GM21381 (cell line): ENCODE data around the gene NOB1.
"Not testable (repeated sequence)": the region's sequence is repeated elsewhere in the genome, so short reads cannot be mapped to it uniquely, and the experiment has no call there.

Experiments used
- ATAC-seq: cut with Tn5 transposase; IDR thresholded peaks from one replicate; pipeline ENCODE4 v1.9.1; 2021; ENCODE audit warnings: mild to moderate bottlenecking, moderate library complexity; ENCODE audit not compliant: unreplicated experiment

The NOB1 gene

GRCh38 chr16:69754469-69755310, at the start of gene NOB1:
TSS of gene NOB1 (minus strand) at chr16:69754926. CDS start at chr16:69754910, 16 bp downstream.
- ATAC-seq: peak; percentile 86

- no peak for ATAC-seq
These were observed 49.6 kb upstream of the NOB1 start for GRCh38 chr16:69804297-69804696.

DNA sequence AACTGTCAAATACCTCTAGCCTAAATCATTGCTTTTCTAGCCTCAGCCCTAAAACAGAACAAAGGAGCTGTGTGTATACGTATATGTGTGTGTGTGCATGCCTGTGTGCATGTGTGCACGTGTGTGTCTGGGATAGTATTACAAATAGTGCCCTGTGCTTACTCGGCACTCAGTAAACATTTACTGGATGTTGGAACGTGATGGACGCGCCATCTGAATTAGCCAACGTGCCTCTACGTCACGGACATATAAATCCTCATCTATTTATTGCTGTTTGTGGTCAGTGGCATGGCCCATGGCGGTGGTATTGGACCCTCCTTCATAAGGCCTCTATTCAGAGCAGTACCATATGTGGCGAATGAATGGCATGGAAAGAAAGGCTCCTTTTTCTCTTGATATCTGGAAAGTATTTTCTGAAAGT, 44.9 kb upstream of the NOB1 start:
- ATAC-seq: no peak

DNA sequence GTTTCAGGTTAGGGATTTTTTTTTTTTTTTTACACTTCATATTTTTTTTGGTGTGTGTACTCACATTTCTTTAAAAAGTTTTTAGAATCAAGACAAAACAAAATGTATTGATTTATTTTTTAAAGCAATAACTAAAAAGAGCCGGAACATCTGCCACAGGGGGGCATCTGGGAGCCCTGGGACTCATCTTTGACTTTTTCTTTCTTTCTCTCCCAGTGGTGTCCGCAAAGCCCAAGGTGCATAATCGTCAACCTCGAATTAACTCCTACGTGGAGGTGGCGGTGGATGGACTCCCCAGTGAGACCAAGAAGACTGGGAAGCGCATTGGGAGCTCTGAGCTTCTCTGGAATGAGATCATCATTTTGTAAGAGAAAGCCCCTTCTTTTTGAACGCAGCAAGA, 43.7 kb upstream of the NOB1 start:
- ATAC-seq: no peak

DNA sequence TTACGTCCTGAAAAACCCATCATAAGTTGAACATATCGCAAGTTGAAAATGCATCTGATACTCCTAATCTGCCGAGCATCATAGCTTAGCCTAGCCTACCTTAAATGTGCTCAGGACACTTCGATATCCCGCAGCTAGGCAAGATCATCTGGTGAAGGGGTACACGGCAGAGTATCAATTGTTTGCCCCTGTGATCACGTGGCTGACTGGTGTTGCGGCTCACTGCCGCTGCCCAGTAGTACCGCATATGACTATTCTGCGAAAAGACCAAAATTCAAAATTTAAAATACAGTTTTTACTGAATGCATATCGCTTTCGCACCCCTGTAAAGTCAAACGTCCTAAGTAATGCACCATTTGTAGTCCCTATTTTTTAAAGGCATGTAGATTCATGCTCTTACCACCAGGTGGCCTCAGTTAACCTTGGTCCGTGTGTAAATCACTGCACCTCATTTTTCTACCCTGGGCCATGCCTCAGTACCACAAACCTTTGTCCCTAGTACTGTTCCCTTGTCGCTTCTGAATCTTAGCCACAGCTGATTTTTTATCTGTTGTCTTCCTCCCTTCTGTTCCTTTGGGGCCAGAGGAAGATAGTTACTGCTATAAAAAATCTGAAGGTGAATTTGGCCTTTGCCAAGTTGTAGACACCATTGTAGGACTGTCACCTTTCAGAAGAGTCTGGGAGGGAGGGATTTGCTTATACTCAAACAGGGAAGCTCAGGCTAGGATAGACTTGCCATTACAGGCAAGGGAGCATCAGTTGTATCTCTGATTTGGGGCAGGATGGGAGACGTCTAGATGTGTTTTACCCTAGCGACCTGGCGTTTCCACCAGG, 41.8 kb upstream of the NOB1 start:
- ATAC-seq: no peak

- ATAC-seq: no peak
These were observed 39.8 kb upstream of the NOB1 start for GRCh38 chr16:69794486-69794885.

DNA sequence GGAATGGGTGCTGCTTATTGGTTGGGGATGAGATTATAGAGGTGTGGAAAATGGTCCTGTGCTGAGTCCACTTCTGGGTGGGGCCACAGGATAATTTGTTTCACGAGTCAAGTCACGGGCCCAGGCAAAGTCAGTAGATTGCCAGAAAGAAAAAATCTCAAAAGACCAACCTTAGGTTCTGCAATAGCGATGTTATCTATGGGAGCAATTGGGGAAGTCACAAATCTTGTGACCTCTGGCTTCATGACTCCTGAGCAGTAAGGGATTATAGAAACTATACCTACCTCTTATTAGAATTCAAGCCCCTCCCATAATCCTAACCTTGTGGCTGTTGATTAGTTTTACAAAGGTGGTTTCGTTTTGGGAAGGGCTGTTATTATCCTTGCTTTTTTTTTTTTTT, 38.8 kb upstream of the NOB1 start:
- ATAC-seq: no peak

- not testable (repeated sequence) for ATAC-seq
These were observed 36.7 kb upstream of the NOB1 start for GRCh38 chr16:69791391-69791847.

DNA sequence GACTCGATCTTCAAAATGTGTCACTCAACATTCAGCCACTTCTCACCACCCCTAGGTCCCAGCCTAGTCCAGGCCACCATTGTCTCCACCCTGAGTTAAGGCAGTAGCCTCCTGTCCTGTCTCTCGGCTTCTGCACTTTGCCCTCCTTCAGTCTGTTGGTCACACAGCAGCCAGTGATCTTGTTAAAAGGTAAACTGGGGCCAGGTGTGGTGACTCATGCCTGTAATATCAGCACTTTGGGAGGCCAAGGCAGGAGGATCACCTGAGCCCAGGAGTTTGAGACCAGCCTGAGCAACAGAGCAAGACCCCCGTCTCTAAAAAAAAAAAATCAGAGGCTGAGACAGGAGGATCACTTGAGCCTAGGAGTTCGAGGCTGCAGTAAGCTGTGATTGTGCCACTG, 33.2 kb upstream of the NOB1 start:
- ATAC-seq: no peak

DNA sequence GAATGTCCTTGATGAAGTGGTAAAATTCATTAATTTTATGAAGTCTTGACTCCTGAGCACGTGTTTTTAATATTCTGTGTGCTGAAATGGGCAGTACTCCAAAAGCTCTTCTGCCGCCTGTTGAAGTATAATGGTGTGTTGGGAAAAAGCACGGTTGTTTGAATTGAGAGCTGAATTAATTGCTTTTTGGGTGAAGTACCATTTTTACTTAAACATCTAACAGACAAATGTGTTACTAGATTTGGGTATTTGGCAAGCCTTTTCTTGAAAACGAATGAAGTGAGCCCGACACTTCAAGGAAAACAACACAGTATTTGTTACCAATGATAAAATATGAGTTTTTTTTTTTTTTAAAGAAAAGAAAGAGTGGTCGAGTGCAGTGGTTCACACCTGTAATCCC, 29.9 kb upstream of the NOB1 start:
- no peak for ATAC-seq

DNA sequence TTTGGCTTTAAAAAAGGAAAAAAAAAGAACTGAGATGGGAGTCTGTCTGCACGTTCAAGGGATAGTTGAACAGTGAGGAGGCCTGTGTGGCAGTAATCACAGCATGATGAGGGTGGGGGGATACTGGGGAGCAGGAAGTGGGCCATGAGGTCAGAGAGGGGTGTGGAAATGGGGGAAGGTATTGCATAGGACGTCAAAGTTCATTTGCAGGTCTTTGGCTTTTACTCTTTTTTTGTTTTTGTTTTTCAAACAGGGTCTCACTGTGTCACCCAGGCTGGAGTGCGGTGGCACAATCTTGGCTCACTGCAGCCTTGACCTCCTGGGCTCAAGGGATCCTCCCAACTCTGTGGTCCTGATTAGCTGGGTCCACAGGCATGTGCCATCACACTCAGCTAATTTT, 26.4 kb upstream of the NOB1 start:
- ATAC-seq: no peak

- ATAC-seq: no peak
These were observed 25.0 kb upstream of the NOB1 start for GRCh38 chr16:69779724-69780123.

DNA sequence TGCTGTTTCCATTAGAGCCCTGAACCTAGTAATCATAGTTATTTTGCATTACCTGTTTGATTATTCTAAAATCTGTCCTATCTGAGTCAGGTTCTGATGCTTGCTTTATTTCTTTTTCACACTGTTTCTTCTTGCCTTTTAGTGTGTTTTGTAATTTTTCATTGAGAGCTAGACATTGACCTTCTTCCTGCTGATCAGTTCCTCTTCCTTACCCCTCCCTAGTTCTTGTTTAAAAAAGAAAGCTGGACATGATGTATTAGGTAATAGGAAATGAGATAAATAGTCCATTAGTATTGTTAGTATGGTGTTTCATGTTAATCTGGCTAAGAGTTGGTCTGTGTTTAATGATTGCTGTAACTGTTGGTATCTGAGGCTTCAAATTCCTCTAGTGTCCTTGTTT, 20.8 kb upstream of the NOB1 start:
- no peak for ATAC-seq

DNA sequence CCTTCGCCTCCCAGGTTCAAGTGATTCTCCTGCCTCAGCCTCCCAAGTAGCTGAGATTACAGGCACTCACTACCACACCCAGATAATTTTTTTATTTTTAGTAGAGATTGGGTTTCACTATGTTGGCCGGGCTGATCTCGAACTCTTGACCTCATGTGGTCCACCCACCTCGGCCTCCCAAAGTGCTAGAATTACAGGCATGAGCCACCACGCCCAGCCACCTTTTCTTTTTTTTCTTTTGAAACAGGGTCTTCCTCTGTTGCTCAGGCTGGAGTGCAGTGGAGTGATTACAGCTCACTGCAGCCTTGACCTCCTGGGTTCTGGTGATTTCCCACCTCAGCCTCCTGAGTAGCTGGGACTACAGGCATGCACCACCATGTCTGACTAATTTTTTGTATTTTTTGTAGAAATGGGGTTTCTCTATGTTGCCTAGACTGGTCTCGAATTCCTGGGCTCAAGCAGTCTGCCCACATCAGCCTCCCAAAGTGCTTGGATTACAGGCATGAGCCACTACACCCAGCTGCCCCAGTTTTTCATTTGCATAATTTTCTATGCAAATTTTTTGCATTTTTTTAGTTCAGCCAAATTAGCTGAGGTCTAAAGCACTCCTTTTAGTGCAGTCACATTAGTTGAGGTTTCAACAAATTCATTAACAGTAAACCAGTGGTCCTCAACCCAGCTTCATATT, 18.7 kb upstream of the NOB1 start:
- ATAC-seq: no peak

DNA sequence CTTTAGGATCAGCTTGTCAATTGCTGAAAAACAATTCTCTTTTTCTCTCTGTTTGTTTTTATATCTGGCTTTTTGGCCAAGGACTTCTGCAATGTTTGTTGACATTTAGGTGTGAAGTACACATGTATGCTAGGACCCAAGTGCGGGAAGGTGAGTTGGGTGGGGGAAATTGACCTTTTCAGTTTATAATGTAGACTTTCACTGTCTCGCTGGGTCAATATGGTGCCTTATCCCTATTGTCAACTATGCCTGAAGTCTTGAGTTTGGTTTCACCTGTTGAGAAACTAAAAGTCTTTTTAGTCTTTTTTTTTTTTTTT, 16.9 kb upstream of the NOB1 start:
- no peak for ATAC-seq

GRCh38 chr16:69769404-69769803, 14.7 kb upstream of the NOB1 start:
- ATAC-seq: no peak

DNA sequence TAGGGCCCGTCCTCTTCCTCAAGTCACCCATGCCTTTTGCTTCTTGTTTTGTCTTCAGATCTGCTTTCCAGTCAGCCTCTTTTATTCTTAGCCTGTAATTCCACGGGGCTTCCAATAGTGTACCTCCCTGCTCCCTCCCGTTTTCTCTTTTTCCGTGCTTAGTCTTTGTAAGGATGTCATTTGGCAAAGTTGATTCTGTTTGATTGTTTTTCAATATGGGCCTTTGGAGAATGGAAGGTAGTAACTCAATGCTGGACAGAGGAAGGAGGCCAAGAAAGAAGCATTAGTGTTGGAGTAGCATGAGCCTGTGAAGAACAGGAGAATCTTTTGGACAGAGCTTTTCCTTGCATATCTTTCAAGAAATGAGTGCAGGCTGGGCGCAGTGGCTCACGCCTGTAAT, 13.9 kb upstream of the NOB1 start:
- ATAC-seq: no peak

- no peak for ATAC-seq
These were observed 12.9 kb upstream of the NOB1 start for GRCh38 chr16:69767459-69768229.

- ATAC-seq: no peak
These were observed 8.8 kb upstream of the NOB1 start for GRCh38 chr16:69763599-69763942.

GRCh38 chr16:69762814-69763598, 8.3 kb upstream of the NOB1 start:
- ATAC-seq: no peak
